IPS DF 4.7 (cell line): ENCODE results near the gene NRXN3.

ENCODE experiments used
- DNase-seq: peaks from one replicate; pipeline ENCODE4 v3.0.0-alpha.2; 2013; ENCODE audit warnings: low spot score; ENCODE audit errors: extremely low read depth

The NRXN3 gene

DNA sequence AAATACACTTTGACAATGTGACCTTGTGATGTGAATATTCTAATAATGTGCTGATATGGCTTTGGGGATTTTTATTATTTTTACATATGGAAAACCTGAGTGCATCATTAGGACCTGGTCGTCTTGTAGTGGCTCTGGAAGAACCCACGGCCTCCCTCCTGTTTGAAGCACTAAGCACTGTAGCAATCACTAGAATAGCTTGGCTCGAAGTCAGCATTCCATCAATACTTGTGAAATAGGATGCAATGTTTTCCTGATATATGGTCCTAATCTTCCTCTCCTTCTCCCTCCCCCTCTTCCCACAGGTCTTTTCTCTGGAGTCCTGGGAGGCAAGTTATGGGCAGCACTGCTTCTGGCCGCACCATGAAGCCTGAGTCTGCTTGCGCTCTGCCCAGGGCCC is 71.9 kb downstream of the NRXN3 start:
- DNase-seq = no peak

DNA sequence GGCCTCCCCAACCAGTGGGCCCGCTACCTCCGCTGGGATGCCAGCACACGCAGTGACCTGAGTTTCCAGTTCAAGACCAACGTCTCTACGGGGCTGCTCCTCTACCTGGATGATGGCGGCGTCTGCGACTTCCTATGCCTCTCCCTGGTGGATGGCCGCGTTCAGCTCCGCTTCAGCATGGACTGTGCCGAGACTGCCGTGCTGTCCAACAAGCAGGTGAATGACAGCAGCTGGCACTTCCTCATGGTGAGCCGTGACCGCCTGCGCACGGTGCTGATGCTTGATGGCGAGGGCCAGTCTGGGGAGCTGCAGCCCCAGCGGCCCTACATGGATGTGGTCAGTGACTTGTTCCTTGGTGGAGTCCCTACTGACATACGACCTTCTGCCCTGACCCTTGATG is 73.0 kb downstream of the NRXN3 start:
- no peak for DNase-seq

DNA sequence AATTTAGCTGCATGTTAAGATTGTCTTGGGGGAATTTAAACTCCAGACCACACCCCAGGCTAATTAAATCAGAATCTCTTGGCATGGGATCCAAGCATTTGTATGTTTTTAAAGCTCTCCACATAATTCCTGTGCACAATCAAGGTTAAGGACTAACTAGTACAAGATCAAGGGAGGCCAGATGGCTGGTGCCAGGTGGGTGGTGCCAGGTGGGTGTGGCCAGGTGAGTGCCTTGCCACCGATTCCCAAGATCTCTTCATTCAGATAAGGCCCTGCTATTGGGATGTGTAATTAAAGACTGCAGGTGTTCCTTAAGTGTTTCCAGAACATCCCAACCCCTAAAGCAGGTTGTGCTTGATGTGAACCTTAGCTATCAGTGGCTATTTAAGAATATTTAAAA is 75.1 kb downstream of the NRXN3 start:
- no peak for DNase-seq

DNA sequence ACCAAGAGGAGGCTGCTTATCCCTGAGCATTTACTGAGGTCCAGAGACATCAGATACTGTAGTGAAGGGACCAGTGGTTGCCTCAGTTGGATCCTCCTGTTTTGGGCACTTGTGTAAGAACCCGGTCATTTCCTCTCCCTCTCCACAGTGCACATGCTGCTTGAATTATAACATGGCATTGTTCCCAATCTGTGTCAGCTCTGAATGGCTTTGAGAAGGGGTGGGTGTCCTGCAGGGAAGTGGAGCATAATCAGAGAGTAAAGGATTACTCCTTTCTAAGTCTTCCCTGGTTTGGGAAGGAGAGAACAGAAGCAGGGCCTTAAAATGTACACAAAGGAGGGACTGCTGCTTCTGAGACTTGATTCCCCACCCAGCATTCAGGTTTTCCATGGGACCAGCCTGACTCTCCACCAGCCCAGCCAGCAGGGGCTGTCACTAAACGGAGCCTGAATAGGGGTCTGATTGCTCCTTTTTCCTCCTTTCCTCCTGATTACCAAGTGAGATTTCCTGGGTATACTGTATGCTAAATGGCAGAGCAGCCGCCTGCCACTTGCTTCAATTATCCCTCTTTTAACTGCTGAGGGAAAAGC is 78.4 kb downstream of the NRXN3 start:
- DNase-seq = no peak

DNA sequence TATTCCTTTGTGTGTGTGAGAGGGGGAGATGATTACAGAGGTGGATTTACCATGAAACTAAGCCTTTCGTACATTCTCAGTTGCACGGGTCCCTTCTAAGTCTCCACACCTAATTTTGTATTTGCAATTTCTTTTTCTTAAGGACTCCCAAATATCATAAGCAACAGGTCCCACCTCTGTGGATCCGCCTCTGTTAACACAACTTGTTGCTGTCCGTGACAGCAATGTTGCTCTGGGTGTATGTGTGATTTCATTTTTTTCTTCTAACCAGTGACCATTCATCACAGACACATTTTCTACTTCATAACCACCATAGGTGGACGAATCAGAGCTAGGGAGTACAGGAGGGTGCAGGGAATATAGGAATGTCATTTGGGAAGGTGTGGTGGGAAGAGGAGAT is 81.1 kb downstream of the NRXN3 start:
- no peak for DNase-seq

DNA sequence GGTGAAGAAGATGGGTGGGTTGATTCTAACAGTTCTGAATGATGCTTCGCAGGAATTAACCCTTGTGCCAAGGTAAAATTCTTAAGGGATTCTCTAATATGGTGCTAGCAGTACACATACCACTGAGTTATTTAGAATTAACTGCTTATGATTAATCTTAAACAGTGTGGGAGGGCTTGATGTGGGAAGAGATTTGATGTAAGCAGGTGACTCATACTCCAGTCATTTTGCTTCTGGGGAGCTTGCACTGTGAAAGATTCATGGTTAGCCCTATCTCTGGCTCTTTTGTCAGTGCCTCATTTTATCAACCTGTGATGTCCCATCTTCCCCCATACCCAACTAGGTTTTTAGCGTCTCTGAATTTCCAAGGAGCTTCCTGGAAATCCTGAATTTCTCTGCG is 83.8 kb downstream of the NRXN3 start:
- no peak for DNase-seq

DNA sequence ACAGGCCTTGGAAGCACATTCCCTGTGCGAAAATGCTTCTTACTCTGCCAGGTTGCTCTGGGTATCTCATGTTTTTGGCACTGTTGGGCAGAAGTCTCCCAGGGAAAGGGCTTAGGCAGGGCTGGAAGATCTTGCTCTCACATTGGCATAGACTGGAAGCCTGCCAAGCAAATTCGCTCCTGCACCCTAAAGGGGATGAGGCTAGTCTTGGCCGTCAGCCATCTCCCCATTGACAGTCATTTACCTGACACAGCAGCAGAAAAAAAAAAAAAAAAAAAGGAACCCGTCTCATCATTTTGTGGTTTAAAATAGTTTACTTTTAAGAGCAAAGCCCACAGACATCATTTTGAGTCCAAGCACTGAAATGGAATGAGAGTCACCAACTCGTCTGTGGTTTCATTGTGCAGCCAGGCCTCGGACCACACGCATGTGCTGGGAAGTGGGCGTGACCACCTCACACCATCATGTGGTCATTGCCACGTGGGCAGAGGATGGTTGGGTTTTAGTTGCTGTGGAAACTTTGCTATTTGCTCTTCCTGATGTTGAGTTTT is 84.8 kb downstream of the NRXN3 start:
- DNase-seq = no peak

DNA sequence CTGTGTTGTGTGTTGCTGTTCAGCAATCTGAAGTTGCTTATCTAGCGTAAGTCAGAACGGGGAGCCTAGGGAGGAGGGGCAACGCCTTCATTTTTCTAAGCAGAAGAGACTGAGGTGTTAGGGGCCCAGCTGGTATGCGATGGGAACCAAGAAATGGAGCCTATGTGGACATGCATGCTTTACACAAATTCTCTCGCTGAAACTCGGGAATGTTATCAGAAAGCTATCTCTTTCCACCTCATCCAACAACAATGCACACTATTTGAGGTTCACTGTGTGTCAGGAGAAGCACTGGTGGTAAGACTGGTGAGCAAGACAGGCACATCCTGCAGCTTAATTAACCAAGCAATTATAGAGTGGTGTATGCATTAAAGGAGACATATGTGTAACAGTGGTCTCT is 89.7 kb downstream of the NRXN3 start:
- DNase-seq = no peak

DNA sequence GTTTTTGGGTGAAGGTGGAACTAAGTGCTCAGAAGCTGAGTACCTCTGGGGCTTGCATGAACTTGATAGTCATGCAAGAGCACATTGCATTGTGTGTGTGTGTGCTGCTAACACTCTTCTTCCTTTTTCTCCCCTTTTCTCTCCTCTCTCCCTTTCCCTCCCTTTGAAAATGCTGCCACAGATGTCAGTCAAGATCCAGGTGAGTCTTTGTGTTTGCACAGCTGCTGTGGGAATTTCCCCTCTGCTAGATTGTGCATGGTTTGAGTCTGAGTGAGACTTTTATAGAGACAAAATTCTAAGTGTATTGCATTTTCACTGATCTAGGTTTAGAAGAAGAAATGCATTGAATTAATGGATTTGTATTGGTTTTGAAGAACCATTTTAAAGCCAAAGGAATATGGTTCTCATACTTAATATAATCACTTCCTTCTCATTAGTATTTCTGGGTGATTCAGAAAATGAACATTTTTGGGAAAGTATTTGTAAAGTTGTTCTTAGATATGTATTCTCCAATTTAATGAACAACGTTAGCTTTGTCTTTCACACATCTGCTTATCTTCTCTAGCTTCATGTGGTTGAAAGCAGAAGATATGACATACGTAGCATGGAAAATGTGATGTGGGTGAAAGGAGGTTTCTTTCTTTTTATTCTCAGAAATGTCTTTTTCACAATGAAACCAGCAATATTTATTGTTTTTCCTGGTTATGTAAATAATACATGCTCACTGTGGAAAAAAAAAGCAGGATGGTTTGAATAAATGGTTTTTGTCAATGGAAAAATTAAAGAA is 108.5 kb downstream of the NRXN3 start:
- no peak for DNase-seq

DNA sequence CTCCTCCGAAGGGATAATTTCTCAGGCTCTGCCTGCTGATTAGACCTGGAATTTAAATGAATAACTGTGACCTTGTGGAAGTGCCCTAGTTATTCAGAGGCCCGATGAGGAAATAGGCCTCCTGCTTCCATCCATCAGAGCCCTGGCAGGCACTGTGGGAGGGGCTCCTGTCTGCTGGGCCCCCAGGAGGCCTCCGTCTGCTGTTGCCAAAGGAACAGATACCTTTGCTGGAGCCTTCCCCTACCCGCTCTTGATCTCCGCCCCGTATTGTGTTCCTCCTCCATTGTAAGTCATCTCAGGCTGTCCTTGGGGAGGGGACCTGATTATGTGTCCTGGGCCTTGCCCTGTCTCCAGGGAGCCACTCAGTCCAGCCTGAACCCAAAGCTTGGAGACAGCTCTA is 112.3 kb downstream of the NRXN3 start:
- DNase-seq = no peak

DNA sequence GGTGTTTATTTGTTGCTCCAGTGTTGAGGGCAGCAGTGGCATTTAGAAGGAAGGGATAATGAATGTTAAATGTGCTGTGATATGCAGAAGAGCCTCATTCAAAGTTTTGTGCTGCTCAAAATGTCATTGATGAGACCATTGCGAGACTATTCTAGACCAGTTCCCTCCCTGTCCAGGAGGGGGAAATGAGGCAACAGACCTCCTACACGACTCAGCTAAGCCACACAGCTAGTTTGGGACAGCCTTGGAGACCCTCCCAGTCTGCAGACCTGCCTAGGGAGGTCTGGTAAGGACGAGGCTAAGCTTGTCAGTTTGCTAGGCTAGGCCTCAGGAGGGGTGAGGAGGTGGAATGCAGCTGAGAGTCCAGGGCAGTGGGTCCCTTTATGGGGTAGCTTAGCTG is 116.0 kb downstream of the NRXN3 start:
- no peak for DNase-seq

DNA sequence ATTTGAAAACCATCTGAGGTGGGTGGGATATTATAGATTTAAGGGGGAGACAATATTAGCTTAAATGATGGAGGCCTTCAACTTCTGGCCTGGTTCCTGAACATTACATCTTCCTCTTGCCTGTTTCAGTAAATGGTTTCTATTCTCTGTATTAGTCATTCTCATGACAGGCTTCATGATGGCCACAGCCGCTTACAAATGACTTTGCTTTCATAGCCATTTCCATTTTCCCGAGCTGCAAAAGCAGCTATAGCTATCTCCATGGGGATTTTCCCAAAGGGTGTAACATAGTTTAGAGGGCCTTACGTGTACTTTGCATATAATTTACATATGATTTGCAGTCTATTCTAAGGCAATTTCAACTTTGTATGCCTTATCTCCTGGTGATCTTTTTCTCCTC is 121.8 kb downstream of the NRXN3 start:
- no peak for DNase-seq

DNA sequence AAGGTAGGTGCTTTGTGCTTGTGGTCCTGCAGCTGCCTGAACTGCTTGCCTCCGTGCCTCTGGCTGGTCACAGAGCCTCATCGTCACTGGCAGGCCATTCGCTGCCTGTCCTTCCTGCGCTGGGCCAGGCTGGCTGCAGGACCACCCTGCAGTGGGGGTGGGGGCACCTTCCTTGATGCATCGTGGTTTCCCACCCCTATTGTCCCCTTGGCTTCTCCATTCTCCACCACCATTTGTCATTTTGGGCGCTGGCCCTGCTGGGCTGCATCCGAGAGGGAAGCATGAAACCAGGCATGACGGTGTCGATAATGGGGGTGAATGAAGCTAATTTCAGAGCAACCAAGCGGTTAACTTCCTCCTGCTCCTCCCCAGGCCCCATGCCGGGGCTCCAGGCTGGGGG is 127.7 kb downstream of the NRXN3 start:
- no peak for DNase-seq

DNA sequence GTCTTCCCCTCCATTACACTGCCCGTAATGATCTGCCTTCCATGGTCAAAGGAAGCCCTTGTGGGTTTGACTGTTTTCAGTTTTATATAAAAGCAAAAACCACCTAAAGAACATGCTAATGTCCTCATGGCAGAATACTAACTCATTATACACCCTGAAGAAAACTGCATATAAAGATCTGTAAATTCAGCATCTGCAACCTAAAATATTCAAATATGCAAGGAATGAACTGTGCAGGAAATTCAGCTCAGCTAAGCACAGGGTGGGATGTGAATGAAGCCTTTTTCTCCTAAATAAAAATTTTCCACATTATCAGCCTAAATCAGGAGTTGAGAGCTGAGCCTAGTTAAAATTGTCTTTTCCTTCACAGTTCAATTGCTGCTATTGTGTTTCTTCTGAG is 128.1 kb downstream of the NRXN3 start:
- DNase-seq = no peak

DNA sequence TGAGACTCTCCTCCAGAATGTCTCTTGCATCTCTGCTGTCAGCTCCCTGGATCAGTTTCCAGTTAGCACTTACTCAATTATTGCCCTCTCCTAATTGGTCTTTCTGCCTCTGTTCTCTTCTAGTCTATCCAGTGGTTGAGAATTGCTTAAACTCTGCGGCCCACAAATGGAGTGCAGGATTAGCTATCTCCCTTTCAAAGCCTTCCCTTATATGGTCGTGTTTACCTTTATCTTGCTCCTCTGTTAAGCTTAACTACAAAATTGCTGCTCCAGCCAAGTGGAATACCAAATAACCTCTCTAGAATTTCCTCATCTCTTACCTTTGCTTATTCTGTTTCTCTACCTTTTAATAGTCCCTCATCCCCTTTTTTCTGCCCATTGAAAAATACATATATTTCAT is 132.7 kb downstream of the NRXN3 start:
- DNase-seq = no peak

DNA sequence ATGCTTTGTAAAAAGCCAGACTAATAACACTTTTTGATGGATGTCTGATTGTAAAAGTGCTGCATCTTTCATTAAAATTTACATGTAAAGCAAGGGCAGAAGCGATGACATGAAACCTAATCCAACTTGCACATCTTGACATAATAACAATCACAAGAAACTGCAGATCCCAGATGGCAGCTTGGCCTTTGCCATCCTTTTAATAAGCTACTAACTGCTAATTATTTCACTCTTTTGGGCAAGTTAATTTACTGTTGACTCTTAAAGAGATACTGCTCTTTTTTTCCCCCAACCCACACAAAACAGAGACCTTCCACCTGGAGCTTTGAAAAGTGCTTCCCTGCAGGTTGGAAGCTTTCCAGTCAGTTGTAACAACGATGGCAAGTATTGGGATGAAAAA is 137.5 kb downstream of the NRXN3 start:
- no peak for DNase-seq

DNA sequence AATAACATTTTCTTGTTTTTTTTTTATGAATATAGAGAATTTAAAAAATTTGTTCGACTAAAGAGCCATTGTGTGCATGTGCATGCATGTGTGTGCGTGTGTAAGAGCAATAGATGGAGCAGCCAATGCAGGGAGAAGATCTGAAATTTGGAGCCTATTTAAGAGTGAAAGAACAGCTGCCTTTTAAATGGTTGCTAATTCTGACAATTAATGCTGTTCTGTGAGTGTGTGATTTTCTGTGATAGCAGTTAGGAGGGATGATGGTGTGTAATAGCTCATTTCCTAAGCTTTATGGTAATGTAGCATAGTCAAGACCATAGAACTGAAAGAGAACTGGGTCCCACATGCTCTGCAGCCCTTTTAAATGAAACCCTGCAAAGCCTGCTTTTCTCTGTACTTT is 137.9 kb downstream of the NRXN3 start:
- no peak for DNase-seq

DNA sequence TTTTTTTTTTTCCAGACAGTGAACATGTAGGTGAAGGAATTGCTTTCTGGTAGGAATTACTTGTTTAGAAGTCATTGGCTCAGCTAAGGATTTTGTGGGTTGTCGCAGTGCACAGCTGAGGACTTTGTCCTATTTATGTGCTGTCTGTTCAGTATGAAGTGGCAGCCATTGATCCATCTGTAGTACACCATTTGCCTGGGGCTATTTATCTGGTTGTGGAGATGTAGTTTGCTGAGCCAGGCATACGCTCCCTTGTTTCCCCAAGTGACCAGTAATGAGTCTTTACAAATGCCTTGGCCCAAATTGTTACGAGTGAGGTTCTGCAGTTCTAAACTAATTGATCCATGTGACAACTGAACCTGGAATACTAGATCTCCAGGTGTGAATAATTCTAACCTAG is 140.1 kb downstream of the NRXN3 start:
- no peak for DNase-seq

DNA sequence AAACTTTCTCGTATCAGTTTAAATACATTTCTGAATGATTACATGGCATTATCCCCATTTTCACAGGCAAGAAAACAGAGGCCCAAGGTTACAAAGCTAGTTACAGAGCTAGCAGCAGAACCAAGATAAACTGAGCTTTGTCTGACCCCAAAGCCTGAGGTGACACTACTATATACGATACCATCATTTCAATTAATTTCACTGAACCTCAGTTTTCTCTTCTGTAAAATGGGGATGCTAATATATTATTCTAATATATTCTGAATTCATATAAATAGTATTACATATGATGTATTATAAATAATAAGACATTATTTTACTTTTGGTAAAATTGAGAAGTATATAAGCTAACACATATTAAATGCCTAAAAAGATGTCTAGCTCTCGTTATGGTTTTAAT is 143.3 kb downstream of the NRXN3 start:
- no peak for DNase-seq

DNA sequence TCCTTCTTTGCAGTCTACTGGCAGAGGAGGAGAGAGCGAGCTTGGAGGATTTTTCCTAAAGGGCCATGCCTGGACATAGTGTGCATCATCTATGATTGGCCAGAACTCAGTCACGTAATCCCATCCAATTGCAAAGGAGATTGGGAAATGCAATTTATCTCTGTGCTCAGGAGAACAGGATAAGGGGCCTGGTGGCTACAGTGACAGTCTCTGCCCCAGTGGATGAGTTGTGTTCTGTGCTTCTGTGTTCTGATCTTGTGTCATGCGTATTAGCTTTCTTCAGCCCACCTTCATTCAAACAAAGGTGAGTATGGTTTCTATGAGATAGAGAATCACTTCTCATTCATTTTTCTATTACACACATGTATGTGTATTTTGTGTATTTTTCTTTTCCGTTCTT is 144.3 kb downstream of the NRXN3 start:
- DNase-seq = no peak

DNA sequence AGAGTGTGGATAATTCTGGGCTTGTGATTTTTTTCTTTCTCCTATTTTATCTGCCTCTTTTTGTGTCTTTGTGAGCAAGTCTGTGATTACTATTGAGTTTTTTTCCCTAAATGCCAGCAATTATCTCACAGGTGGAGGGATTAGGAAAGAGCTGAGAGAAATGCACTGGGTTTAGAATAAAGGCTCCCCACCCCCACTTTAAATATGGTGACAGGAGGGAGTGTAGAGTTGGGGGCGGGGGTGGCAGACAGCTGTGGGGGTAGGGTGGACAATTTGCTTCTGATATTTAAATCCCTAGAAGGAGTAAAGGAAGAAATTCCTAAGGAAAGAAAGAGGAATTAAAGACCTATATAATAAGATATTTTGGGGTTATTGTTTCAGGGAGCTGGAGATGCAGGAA is 145.9 kb downstream of the NRXN3 start:
- no peak for DNase-seq

DNA sequence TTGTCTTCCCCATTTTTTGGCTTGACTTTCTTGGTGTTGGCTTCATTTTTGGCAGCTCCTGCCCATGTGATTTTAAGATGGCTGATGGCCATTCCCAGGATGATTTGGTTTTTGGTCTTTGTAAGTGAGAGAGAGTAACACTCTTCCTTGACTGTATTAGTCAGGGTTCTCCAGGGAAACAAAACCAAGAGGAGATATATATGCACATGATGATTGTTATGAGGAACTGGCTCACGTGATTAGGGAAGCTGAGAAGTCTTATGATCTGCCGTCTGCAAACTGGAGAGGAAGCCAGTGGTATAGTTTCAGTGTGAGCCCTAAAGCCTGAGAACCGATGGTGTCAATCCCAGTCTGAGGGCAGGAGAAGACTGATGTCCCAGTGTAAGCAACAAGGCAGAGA is 146.6 kb downstream of the NRXN3 start:
- DNase-seq = no peak

DNA sequence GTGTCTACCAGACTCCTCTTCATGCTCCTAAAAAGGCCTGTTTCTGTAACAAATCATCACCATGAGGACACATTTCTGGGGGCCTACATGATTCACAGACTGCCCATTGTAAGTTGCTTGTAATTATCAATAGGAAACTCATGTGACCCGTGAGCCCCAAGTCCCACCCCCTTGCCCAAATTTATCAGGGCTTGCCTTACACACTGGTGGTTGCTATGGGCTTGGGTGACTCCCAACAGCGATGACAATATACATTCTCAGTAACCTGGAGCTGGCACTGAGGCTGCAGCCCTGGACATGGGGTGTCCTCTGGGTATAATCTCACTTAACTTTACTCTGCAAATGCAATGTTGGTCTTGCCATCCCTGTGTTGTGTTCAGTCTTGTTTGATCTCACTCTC is 149.2 kb downstream of the NRXN3 start:
- no peak for DNase-seq
